ENCODE measurements around the gene COPS4. TPM values are rescaled to one million over a fixed set of nuclear protein-coding genes. Genes with fewer than 3 reads are reported as not detected.

The COPS4 gene
- total RNA-seq, 1 experiment from 2014 or later, result 58.3 TPM

- Histone ChIP-seq H4K20me1 (ENCODE audit: low read length) (no peaks in the 10 kb centered on the region), H2AFZ (ENCODE audit: low read length) (no peak overlapping the region), H3K9me2 (replicated peaks; ENCODE audit: low read length) (no peaks in the 10 kb centered on the region), H3K4me3 (ENCODE audit: low read length) (no peak overlapping the region), H3K79me2 (ENCODE audit: low read length) (peaks cover 52% of the 10 kb centered on the region), H3K9ac (ENCODE audit: low read length) (no peak overlapping the region), H3K9me3 (ENCODE audit: low read length) (no peaks in the 10 kb centered on the region), H3K4me2 (ENCODE audit: low read length) (no peak overlapping the region), H3K36me3 (ENCODE audit: low read depth, low read length) (no peaks in the 10 kb centered on the region), H3F3A (ENCODE audit: low read length, unreplicated experiment) (no peaks in the 10 kb centered on the region), H3K27me3 (ENCODE audit: low read length) (no peaks in the 10 kb centered on the region), H3K27ac (ENCODE audit: low read length) (no peak overlapping the region), H3K4me1 (ENCODE audit: insufficient read depth, low read length) (no peaks in the 10 kb centered on the region)
- ChIA-PET POLR2A (ENCODE audit: unreplicated experiment) (no interaction called here), CTCF (no interaction called here)
- intact Hi-C loops (cut with micrococcal nuclease), result no loop called here
- ATAC-seq (no peak; the same call in 1 of the 2 replicates), DNase-seq (no peak)
- no TSS peak for BruUV-seq (replicated peaks)
- TF ChIP-seq EZH2phosphoT487 (IDR thresholded peaks at IDR 0.05; ENCODE audit: borderline replicate concordance, low read length), result no peak
- TF ChIP-seq, protein P1, sequence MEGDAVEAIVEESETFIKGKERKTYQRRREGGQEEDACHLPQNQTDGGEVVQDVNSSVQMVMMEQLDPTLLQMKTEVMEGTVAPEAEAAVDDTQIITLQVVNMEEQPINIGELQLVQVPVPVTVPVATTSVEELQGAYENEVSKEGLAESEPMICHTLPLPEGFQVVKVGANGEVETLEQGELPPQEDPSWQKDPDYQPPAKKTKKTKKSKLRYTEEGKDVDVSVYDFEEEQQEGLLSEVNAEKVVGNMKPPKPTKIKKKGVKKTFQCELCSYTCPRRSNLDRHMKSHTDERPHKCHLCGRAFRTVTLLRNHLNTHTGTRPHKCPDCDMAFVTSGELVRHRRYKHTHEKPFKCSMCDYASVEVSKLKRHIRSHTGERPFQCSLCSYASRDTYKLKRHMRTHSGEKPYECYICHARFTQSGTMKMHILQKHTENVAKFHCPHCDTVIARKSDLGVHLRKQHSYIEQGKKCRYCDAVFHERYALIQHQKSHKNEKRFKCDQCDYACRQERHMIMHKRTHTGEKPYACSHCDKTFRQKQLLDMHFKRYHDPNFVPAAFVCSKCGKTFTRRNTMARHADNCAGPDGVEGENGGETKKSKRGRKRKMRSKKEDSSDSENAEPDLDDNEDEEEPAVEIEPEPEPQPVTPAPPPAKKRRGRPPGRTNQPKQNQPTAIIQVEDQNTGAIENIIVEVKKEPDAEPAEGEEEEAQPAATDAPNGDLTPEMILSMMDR (conservative IDR thresholded peaks at IDR 0.05; ENCODE audit: low read depth, low read length), result no peak
- TF ChIP-seq EZH2 (IDR thresholded peaks at IDR 0.05; ENCODE audit: low read length, unreplicated experiment), result no peak
Measured at GRCh38 chr4:82989575-82990429, 45.2 kb upstream of the COPS4 start.

GRCh38 chr4:82994834-82995233 lies 40.1 kb upstream of the COPS4 start:
- Histone ChIP-seq H3K79me2 (ENCODE audit: low read length) (peaks cover 42% of the 10 kb centered on the region), H3K4me2 (ENCODE audit: low read length) (no peak overlapping the region), H2AFZ (ENCODE audit: low read length) (no peak overlapping the region), H3K9me2 (replicated peaks; ENCODE audit: low read length) (no peaks in the 10 kb centered on the region), H3K9me3 (ENCODE audit: low read length) (no peaks in the 10 kb centered on the region), H3K27ac (ENCODE audit: low read length) (no peak overlapping the region), H3K4me3 (ENCODE audit: low read length) (no peak overlapping the region), H3K36me3 (ENCODE audit: low read depth, low read length) (no peaks in the 10 kb centered on the region), H3K9ac (ENCODE audit: low read length) (no peak overlapping the region), H3K4me1 (ENCODE audit: insufficient read depth, low read length) (no peaks in the 10 kb centered on the region), H4K20me1 (ENCODE audit: low read length) (0 out of 2 replicates have a peak, but pooled peaks cover 3% of the 10 kb centered on the region), H3K27me3 (ENCODE audit: low read length) (no peaks in the 10 kb centered on the region), H3F3A (ENCODE audit: low read length, unreplicated experiment) (no peaks in the 10 kb centered on the region)
- POLR2A ChIA-PET (ENCODE audit: unreplicated experiment), result no interaction called here
- no peak for TF ChIP-seq EZH2phosphoT487 (IDR thresholded peaks at IDR 0.05; ENCODE audit: borderline replicate concordance, low read length)
- no peak for TF ChIP-seq EZH2 (IDR thresholded peaks at IDR 0.05; ENCODE audit: low read length, unreplicated experiment)
- TF ChIP-seq, protein P1 (conservative IDR thresholded peaks at IDR 0.05; ENCODE audit: low read depth, low read length), result no peak
- no TSS peak for BruUV-seq (replicated peaks)
- ATAC-seq, result no peak
- CTCF ChIA-PET, result no interaction called here
- intact Hi-C loops (cut with micrococcal nuclease), result no loop called here
- no peak for DNase-seq

- Histone ChIP-seq H3K79me2 (ENCODE audit: low read length) (peaks cover 54% of the 10 kb centered on the region), H3K4me3 (ENCODE audit: low read length) (no peak overlapping the region), H3K4me2 (ENCODE audit: low read length) (no peak overlapping the region), H3K27ac (ENCODE audit: low read length) (no peak overlapping the region), H3K36me3 (ENCODE audit: low read depth, low read length) (no peaks in the 10 kb centered on the region), H3F3A (ENCODE audit: low read length, unreplicated experiment) (no peaks in the 10 kb centered on the region), H3K27me3 (ENCODE audit: low read length) (no peaks in the 10 kb centered on the region), H2AFZ (ENCODE audit: low read length) (no peak overlapping the region), H3K4me1 (ENCODE audit: insufficient read depth, low read length) (no peaks in the 10 kb centered on the region), H3K9me2 (replicated peaks; ENCODE audit: low read length) (no peaks in the 10 kb centered on the region), H3K9ac (ENCODE audit: low read length) (no peak overlapping the region), H3K9me3 (ENCODE audit: low read length) (no peaks in the 10 kb centered on the region), H4K20me1 (ENCODE audit: low read length) (0 out of 2 replicates have a peak, but pooled peaks cover 3% of the 10 kb centered on the region)
- DNase-seq (no peak), ATAC-seq (peak; percentile 54)
- intact Hi-C loops (cut with micrococcal nuclease), result no loop called here
- BruUV-seq (replicated peaks), result no TSS peak
- ChIA-PET POLR2A (ENCODE audit: unreplicated experiment) (no interaction called here), CTCF (no interaction called here)
- no peak for TF ChIP-seq EZH2phosphoT487 (IDR thresholded peaks at IDR 0.05; ENCODE audit: borderline replicate concordance, low read length)
- no peak for TF ChIP-seq EZH2 (IDR thresholded peaks at IDR 0.05; ENCODE audit: low read length, unreplicated experiment)
Measured at GRCh38 chr4:82998898-82999297, 36.1 kb upstream of the COPS4 start.
